Activated CD8-positive, alpha-beta memory T cell treated with anti-CD3 and anti-CD28 coated beads for 24 hours (primary cell): ENCODE measurements around the gene TOMM5.
A peak's percentile ranks its signal among the peaks of the same experiment; 100 is the strongest.
"Not testable (repeated sequence)": the region's sequence is repeated elsewhere in the genome, so short reads cannot be mapped to it uniquely, and the experiment has no call there.

ENCODE experiments used
- DNase-seq: peaks from one replicate; pipeline ENCODE4 v3.0.0-alpha.2; 2020

TOMM5 gene

DNA sequence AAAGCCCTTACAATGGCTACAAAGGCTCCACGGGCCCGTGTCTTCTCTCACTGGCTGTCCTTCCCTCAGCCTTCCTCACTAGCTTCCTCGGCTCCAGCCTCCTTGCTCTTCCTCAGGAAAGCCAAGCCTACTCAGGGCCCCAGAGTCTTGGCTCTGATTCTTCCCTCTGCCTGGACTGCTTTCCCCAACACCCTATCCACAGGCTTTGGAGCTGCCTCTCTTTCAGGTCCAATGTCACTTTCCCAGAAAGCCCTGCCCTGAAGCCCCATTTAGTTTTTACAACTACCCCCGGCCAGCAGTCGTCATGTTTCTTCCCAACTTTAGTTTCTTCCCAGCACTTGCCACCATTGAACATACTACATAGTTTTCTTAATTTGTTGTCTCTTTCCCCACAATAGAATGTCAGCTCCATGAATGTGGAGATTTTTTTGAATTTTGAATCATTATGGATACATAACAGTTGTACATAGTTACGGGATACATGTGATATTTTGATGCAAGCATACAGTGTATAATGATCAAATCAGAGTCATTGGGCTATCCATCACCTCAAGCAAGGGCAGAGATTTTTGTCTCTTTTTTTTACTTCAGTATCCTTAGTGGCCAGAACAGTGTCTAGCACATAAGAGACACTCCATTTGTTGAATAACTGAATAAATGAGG is 17.5 kb upstream of the TOMM5 start:
- DNase-seq = no peak

GRCh38 chr9:37608250-37608649 is 15.9 kb upstream of the TOMM5 start:
- no peak for DNase-seq

- DNase-seq = no peak
Measured at GRCh38 chr9:37604296-37604695, 11.9 kb upstream of the TOMM5 start.

DNA sequence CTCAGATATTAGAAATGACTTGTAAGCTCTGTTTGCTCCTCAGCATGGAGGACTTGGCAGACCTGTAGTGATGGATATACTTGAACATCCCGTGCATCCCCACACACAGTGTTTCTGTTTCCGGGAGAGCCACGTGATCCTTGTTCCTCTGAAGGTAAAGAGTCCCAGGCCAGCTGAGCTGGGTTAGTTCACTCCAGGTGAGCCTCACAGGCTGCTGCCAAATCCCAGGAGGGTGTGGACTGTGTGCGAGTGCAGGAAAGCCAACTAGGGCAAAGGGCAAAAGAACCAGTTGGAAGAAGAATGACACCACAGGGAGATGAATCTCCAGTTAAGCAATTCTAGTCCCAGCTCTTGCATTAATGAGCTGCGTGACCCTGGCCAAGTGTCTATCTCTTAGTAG is 10.4 kb upstream of the TOMM5 start:
- no peak for DNase-seq

DNA sequence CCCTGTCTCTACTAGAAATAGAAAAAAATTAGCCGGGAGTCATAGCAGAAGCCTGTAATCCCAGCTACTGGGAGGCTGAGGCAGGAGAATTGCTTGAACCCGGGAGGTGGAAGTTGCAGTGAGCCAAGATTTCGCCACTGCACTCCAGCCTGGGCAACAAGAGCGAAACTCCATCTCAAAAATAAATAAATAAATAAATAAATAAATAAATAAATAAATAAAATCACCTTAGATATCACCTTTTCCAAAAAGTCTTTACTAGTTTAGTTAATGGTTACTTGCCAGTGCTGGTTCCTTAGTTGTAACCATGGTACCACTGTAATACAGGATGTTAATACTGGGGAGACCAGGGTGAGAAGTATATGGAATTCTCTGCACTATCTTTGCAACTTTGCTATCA is 9.7 kb upstream of the TOMM5 start:
- DNase-seq = not testable (repeated sequence)

GRCh38 chr9:37596504-37596903 is 4.1 kb upstream of the TOMM5 start:
- no peak for DNase-seq

GRCh38 chr9:37593883-37594448 is 1.6 kb upstream of the TOMM5 start:
- DNase-seq = no peak

GRCh38 chr9:37587521-37587920 is 4.9 kb downstream of the TOMM5 start:
- no peak for DNase-seq

- DNase-seq = no peak
Measured at GRCh38 chr9:37583522-37584121, 8.8 kb downstream of the TOMM5 start.

DNA sequence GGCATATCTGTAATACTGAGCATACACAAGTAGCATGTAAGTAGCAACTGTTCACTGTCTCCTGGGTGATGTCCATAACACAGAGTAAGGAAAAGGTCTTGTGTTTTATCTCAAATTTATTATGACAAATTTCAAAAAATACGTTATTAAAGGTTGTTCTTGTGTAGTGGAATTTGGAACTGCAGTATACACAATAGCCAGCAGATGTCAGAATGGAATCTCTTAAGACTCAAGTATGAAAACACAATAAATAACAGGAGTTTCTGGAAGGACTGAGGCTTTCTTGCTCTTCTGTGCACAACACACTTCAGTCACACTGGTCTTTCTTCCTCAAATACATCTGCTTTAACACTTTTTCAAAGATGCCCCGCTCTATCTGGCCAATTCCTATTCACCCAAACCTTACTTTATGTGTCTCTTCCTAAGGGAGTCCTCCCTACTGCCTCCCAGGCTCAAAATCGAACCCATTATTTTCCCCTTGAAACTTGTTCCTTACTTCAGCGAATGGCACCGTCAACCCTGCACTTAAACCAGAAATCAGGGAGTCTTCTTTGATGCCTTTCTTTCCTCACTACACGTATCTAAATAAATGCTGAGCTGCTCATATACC is 9.7 kb downstream of the TOMM5 start:
- DNase-seq = no peak

DNA sequence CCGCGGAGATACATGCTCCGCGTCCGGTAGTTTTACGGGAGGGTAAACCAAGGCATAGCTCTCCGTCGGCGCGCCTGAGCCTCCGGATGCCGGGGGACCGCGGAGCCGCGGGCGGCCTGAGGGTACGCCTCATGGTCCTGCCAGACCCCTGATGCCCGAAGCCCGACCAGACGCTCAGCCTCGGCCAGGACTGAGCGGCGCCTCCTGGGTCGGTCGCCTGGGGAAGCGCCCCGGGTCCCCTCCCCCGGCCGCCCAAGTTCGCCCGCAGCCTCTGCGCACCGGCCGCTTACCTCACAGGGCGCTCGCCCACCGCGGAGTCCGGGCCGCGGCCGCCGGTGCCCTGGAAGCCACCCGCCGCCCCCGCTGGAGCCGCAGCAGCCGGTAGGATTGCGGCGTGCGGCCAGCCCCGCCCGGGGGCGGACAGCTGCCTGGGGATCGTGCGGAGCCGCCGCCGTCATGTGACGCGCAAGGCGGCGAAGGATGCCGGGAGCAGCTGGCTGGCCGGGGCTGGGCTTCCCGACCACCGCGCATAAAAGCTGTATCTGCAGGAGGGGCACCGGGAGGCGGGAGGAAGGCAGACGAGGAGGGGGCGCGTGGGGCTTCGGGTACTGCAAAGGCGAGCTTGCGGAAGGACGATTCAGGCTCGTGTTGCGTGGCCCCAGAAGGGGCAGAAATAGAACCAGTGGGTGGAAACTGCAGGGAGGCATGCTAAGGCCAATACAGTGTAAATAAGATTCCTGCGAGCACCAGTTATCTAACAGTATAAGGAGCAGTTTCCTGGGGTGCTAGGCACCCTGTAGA is 16.3 kb downstream of the TOMM5 start, which contains the start of gene FBXO10:
Gene FBXO10 (minus strand): TSS at position 460 of the 801 bp plus-strand sequence. CDS start 34,612 bp downstream, outside the sequence.
- peak; percentile 73 for DNase-seq

DNA sequence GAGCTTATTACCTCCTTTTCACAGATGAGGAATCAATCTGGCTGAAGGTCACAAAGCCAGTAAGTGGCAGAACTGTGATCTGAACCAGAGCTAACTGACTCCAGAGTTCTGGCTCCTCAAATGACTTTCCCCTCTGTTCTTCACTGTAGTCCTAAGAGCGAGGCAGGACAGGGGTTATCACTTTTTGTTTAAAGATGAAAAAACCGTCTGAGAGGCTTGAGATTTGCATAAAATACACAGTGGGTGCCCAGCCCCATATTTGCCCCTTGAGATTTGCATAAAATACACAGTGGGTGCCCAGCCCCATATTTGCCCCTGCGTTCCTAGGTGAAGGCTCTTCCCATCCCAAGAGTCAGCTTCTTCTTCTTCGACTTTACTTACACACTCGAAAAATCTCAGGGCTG is 16.9 kb downstream of the TOMM5 start:
- no peak for DNase-seq

DNA sequence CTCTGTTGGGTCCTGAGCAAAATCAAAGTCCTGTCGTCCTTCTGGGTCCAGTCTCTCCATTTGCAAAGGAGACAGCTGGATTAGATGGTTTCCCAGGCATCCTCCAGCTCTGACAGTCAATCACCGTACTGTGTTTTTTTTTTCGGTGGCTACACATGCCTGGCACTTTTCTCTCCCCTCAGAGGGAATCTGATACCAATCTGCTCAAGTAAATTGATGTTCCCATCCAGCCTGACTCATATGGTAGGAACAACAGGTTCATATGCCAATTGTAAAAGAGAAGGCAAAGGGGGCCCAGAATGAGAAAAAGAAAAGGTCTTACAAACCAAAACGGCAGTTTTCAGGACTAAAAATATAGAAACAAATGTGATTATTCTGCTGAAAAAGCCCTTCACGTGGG is 17.4 kb downstream of the TOMM5 start:
- DNase-seq = no peak

DNA sequence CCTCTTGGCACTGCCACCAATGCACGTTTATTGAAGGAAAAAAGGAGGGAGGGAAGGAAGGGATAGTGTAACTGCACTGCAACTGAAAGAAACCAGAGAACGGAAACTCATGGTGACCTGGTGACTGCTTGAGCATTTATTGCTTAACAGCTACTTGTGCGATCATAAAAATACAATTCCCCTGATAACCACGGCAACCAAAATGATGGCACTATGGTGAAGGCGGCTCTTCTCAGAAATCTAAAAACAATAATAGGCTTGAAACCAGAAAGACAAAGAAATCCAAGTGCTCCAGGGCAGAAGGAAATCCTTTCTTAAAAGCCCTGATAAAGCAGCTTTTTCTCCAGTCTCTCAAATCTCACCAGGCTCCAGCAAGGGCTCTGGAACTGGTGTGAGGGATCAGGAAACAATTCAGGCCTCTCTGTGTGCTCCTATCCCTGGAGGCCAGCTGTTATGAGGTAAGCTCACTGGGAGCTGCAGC is 18.1 kb downstream of the TOMM5 start:
- DNase-seq = no peak

- no peak for DNase-seq
Measured at GRCh38 chr9:37571282-37571681, 21.1 kb downstream of the TOMM5 start.

GRCh38 chr9:37566716-37567115 is 25.7 kb downstream of the TOMM5 start:
- no peak for DNase-seq

DNA sequence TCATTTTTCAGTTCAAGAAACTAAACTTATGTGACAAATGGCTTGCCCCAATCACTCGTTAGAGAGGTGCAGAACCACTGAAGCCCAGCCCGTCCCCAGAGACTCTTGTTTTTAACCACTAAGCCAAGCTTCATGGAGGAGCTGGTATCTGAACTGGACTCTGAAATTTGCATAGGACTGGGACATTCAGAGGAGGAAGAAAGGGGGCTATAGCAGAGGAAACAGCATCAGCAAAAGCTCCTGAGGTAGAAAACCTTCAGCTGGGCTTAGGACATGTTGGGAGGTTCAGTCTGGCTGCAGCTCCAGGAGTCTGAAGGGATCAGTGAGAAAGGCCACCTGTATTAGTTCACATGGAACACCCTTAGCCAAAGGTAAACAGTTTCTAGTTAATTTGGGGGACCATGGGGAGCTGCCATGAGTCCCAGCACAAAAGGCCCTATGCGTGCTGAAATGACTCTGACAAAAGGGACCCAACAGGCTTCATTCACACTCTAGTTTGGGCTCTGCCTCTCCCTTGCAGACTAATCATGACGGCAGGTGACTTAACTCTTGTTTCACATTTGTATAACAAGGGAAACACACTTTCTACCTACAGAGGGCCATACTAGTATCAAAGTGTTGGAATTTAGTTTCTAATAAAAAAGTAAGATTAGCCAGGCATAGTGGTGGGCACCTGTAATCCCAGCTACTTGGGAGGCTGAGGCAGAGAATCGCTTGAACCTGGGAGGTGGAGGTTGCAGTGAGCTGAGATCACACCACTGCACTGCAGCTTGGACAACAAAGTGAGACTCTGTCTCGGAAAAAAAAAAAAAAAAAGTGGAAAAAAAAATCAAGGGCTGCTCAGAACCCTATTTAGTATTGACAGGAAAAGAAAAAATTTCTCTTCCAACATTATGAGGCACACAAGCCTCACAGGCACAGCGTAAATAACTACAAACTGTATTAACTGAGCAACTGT is 26.5 kb downstream of the TOMM5 start:
- no peak for DNase-seq

DNA sequence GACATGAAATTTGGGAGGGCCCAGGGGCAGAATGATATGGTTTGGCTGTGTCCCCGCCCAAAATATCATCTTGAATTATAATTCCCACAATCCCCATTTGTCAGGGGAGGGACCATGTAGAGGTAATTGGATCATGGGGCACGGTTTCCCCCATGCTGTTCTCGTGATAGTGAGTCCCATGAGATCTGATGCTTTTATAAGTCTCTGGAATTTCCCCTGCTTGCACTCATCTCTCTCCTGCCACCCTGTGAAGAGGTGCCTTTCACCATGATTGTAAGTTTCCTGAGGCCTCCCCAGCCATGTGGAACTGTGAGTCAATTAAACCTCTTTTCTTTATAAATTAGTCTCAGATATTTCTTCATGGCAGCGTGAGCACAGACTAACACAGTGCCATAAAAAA is 27.5 kb downstream of the TOMM5 start:
- DNase-seq = no peak

DNA sequence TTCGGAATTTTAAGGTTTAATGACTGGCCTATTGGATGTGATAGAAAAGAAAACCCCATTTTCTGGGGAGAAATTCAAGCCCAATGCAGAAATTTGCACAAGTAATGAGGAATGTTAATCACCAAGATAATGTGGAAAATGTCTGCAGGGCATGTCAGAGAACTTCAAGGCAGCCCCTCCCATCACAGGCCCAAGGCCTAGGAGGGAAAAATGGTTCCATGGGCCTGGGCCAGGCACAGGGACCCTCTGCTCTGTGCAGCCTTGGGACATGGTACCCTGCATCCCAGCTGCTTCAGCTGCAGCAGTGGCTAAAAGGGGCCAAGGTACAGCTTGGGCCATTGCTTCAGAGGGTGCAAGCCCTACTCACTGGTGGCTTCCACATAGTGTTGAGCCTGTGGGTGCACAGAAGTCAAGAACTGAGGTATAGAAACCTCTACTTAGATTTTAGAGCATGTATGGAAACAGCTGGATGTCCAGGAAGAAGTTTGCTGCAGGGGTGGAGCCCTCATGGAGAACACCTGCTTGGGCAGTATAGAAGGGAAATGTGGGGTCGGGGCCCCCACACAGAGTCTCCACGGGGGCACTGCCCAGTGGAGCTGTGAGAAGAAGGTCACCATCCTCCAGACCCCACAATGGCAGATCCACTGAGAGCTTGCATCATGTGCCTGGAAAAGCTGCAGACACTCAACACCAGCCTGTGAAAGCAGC is 28.4 kb downstream of the TOMM5 start:
- DNase-seq = no peak

- no peak for DNase-seq
Measured at GRCh38 chr9:37562826-37563225, 29.6 kb downstream of the TOMM5 start.

- no peak for DNase-seq
Measured at GRCh38 chr9:37561682-37562081, 30.7 kb downstream of the TOMM5 start.
